GM10248 (cell line): ENCODE results near the gene NFIX.

Source experiments
- CTCF ChIA-PET: fragments of 300-600 bp; sonication (Branson Sonifier 250); formaldehyde crosslinking; extraction: SDS; loops from one replicate; lab custom pipeline; 2021; ENCODE audit warnings: antibody characterized with exemption; lab: Yijun Ruan, JAX
- POLR2A ChIA-PET: fragments of 350-650 bp; sonication (Branson Sonifier 250); formaldehyde crosslinking; extraction: SDS; loops from one replicate; lab custom pipeline; 2020; ENCODE audit warnings: antibody characterized with exemption; lab: Yijun Ruan, JAX
- DNase-seq: peaks from one replicate; pipeline ENCODE4 v3.0.0; 2012; ENCODE audit errors: extremely low spot score
- TF ChIP-seq, protein P1 (sequence below): IDR thresholded peaks from 2 replicates; pipeline ENCODE4 v1.5.1; 2012; ENCODE audit warnings: mild to moderate bottlenecking, low read depth; ENCODE audit errors: extremely low read depth, missing control alignments, control extremely low read depth

Gene NFIX

DNA sequence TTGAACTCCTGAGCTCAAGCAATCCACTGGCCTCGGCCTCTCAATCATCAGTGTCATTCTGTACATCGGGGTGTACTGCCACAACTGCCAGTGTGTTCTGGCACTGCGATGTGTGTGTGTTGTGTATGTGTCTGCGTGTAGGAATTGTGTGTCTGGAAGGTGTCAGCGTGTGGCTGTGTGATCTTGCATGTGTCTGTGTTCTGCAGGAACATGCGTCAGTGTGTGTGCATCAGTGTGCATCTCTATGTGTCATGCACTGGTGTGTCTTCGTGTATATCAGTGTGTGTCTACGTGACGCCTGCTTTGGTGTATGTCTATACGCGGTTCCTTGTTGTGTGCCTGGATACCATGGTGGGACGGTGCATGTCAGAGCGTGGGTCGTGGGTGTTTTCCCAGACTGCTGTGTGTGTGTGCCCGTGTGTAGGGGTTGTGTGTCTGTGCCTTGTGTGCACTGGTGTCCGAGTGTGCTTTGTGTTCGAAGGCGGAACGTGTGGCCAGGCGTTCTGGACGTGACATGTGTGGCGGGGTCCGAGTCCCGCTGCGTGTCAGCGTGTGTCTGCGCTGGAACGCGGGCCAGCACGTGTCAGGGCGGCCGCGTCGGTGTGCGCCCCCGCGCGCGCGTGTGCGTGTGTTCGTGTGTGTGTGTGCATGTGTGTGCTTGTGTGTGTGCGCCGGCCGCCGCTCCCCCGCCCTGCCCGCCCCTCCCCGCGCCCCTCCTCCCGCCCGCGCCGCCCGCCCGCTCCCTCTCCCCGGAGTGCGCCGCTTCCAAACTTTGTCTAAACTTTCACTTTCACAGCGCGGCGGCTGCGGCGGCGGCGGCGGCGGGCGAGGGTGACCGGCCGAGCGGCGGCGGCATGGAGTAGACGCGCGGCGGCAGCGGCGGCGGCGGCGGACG lies at the start of gene NFIX:
TSS of gene NFIX (plus strand) at position 775 of the 895 bp plus-strand sequence. CDS start 363 bp downstream, outside the sequence.
- ChIA-PET POLR2A (no interaction called here), CTCF (interaction anchor here (1.1 to 3.0 kb wide), 5 partner anchors 15 to 100 kb away, joined by 3 to 16 read pairs (median 7); no protein-coding TSS in a partner anchor)
- TF ChIP-seq, protein P1, sequence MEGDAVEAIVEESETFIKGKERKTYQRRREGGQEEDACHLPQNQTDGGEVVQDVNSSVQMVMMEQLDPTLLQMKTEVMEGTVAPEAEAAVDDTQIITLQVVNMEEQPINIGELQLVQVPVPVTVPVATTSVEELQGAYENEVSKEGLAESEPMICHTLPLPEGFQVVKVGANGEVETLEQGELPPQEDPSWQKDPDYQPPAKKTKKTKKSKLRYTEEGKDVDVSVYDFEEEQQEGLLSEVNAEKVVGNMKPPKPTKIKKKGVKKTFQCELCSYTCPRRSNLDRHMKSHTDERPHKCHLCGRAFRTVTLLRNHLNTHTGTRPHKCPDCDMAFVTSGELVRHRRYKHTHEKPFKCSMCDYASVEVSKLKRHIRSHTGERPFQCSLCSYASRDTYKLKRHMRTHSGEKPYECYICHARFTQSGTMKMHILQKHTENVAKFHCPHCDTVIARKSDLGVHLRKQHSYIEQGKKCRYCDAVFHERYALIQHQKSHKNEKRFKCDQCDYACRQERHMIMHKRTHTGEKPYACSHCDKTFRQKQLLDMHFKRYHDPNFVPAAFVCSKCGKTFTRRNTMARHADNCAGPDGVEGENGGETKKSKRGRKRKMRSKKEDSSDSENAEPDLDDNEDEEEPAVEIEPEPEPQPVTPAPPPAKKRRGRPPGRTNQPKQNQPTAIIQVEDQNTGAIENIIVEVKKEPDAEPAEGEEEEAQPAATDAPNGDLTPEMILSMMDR: peak; percentile 12
- DNase-seq: peak; percentile 73

DNA sequence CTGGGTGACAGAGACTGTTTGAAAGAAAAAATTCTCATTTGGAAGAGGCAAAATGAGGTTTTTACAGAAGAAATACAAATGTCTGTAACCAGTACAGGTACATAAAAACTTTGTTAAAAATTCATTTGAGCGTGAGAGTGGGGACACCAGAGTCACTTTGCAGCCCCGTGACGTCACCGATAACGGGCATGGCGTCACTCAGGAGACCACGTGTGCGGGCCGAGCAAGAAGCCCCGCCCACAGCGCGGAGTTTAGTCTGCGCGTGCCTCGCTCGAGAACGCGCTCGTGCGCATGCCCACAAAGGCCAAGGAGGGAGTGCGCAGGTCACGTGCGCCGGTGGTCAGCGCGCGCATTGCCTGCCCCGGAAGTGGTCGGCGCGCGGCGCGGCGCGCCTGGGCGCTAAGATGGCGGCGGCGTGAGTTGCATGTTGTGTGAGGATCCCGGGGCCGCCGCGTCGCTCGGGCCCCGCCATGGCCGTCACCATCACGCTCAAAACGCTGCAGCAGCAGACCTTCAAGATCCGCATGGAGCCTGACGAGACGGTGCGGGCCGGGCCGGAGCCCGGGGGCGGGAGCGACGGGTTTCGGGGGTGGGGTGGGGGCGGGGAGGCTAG lies 49.7 kb upstream of the NFIX start, which contains the start of gene RAD23A:
TSS of gene RAD23A (plus strand) at position 384 of the 613 bp plus-strand sequence. CDS start at position 471, 87 bp downstream.
- TF ChIP-seq, protein P1: no peak
- ChIA-PET CTCF (interaction anchor here (1.4 kb wide), 1 partner anchor 20 kb away, joined by 5 read pairs; no protein-coding TSS in a partner anchor), POLR2A (interaction anchor here (0.9 kb wide), 1 partner anchor 11 kb away, joined by 7 read pairs; the partner anchor contains the start of gene GADD45GIP1)
- DNase-seq: peak; percentile 95

DNA sequence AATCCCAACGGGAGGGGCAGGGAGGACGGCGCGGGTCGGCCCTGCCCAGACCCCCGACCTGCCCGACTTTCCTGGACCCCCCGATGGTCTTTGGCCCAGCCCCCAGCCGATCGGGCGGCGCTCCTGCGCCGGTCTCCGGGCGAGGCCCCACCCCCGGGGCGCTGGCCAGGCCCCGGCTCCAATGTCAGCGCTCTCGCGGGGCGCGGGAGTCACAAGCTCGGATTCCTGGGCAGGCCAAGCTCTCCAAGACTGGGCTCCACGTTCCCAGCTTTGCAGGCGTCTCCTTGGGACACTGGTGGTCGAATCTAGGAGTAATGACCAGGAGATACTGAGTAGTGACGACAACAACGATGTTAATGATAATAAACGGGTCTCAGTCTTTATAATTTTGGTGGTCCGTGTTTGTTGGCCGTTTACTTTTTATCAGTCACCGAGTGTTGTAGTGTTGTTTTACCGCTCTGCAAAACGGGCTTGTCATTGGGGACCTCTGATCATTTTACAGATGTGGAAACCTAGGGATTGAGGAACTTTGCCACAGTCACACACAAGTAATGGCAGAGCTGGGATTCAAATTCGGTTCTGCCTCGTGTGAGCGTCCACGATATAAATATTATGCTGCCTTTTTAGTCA lies 49.1 kb upstream of the NFIX start:
- peak; percentile 67 for DNase-seq
- CTCF ChIA-PET: interaction anchor here (1.4 kb wide), 1 partner anchor 19 kb away, joined by 5 read pairs; no protein-coding TSS in a partner anchor
- TF ChIP-seq, protein P1: no peak
- POLR2A ChIA-PET: interaction anchor here (0.6 to 0.9 kb wide), 2 partner anchors 10 to 25 kb away, joined by 4 to 7 read pairs; partner anchors contain the start of gene GADD45GIP1

DNA sequence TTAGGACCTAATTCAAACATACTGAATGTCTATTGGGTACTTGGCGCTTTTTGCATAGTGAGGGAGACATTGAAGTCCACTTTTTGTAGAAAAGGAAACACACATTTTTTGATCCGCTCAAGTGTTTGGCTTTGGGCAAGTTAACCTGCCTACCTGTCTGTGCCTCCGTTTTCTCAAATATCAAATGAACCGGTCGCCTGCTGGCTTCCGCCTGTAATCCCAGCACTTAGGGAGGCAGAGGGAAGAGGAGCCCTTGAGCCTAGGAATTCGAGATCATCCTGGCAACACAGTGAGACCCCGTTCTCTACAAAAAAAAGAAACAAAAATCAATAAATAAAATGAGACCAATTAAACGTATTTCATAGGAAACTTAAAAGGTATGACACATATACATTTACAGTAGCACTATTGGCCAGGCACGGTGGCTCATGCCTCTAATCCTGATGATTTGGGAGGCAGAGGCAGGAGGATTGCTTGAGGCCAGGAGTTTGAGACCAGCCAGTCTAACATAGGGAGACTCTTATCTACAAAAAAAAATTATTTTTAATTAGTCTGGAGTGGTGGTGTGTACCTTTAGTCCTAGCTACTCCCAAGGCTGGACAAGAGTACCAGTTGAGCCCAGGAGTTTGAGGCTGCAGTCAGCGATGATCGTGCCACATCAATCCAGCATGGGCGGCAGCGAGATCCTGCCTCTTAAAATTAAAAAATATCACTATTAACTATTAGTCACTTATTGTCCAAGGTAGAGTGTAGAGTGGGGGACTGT lies 48.4 kb upstream of the NFIX start:
- ChIA-PET CTCF (interaction anchor here (1.4 to 1.8 kb wide), 2 partner anchors 19 kb away, joined by 5 to 13 read pairs; no protein-coding TSS in a partner anchor), POLR2A (interaction anchor here (0.6 to 0.9 kb wide), 3 partner anchors 9 to 1626 kb away, joined by 4 to 7 read pairs (median 4); partner anchors contain the start of gene GADD45GIP1)
- TF ChIP-seq, protein P1: no peak
- no peak for DNase-seq

DNA sequence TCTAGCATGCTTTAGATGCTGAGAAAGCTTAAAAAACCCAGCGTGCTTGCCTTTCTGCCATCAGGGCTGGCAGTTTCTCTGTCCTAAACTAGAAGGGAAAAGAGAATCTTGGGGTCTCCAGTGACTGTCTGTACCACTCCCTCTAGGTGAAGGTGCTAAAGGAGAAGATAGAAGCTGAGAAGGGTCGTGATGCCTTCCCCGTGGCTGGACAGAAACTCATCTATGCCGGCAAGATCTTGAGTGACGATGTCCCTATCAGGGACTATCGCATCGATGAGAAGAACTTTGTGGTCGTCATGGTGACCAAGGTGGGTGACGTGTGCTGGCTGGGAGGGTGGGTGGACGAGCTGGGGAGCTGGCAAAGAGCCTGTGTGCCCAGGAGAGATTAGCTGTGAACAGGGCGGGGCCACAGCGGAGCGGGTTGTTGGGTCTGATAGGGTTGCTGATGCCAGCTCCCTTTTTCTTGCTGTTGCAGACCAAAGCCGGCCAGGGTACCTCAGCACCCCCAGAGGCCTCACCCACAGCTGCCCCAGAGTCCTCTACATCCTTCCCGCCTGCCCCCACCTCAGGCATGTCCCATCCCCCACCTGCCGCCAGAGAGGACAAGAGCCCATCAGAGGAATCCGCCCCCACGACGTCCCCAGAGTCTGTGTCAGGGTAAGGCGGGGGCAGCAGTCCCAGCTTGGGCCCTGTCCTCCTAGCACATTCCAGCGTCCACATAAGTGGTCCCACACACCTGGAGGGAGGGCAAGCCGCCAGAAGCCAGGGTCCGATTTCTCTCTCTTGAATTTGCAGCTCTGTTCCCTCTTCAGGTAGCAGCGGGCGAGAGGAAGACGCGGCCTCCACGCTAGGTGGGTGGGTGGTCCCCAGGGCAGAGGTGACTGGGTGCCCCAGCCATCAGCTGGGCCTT lies 47.3 kb upstream of the NFIX start:
- ChIA-PET CTCF (interaction anchor here (1.8 kb wide), 1 partner anchor 18 kb away, joined by 13 read pairs; no protein-coding TSS in a partner anchor), POLR2A (interaction anchor here (0.6 to 1.2 kb wide), 2 partner anchors 9 to 1625 kb away, joined by 4 to 5 read pairs; partner anchors contain the start of gene CALR)
- no peak for DNase-seq
- TF ChIP-seq, protein P1: no peak
